Measurements from ENCODE around the gene ERCC6.

Gene ERCC6

DNA sequence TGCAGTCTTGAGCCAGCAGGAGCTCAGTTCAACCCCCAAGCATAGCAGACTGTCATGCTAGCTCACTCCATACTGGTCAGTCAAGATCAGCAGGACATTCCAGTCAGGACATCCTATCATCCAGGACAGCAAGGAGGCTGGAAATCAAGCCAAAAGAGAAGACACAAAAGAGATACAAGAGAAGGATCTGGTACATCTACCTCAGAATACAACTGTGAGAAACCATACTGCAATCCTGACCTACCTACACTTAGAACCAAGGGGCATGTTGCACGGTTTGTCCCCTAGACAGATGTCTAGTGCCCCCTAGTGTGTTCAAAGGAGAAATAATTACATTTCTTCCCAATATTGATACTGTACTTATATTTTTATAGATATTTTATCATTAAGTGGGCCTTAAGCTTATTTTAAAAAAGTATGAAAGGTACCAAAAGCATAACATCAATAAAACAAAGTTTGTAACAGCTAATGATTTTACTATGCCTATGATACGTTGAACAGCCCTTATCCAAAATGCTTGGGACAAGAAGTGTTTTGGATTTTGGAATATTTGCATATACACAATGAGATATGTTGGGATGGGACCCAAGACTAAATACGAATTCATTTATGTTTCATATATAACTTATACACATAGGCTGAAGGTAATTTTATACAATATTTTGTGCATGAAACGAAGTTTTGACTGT, 26.7 kb downstream of the ERCC6 start:
- no peak for DNase-seq (ENCODE audit: low spot score)

DNA sequence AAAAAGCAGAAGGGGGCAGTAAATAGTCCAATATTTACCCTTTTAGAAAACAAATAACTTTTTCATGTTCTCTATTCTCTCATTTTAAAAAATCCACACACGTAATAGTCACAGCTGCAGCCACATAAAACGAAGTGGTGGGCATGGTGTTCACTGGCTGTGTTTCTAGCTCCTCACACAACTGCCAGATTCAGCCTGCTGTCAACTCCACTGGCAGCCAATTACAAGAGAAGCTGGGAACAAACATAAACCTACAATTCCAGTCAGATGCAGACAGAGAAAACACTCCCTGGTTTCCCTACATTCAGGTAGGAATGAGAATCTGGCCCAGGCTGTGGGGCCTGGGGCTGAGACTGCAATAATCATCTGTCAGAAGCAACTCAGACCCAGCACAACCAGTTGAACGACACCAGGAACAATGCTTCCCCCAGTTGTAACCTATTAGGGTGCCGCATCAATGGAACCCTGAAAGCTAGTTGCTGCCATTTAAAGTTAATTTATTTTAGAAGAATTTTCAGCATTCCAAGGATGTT, 29.1 kb downstream of the ERCC6 start:
- no peak for DNase-seq (ENCODE audit: low spot score)

DNA sequence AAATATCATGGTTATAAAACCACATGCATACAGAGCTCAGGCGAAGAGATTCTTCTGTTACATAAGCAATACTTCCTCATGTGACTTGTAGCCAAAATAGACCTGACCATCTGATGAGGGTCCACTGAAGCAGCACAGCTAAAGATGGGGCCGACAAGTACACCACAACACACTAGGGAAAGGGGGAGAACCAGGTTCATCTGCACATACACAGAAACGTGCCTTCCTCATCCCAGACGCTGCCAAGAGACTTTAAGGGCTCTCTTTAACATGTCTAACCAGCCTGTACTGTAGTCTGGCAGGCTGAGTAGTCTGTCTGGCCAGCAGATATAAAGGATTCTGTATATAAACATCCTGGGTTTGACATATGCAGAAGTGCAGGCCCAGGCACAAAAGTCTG, 30.3 kb downstream of the ERCC6 start:
- no peak for DNase-seq (ENCODE audit: low spot score)

DNA sequence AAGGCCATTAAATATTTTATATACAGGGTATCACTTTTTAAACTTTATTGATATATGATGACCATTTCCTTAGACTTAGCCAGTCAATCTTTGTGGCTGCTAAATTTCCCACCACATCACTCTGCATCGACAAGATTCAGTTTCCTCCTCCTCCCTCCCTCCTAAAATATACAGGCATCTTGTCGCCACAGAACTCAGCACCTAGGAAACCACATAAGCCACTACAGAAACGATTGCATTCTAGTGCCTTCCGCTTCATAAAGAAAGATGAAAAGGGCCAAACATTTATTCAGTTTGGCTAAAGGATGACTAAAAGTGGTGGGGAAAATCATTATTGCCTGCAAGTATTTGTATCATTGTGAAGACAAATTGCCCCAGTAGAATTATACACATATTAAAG, 30.7 kb downstream of the ERCC6 start:
- DNase-seq (ENCODE audit: low spot score), result no peak

DNA sequence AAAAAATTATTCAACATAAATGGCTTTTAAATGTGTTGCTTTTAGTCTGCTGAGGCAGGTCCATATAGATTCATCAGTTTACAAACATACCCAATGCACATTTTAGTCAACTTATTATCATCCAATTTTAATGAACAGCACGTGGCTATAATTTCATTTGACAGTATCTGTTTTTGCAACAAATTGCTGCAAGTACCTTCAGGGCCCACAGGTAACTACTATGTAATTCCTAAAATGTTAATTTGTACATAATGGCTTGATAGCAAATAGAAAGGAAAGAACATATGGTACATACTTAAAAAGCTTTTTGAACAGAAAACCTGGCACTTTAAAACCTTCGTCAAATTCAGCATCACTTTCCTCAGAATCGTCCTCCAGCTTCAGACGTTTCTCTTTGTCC, 33.3 kb downstream of the ERCC6 start:
- DNase-seq (ENCODE audit: low spot score), result no peak

DNA sequence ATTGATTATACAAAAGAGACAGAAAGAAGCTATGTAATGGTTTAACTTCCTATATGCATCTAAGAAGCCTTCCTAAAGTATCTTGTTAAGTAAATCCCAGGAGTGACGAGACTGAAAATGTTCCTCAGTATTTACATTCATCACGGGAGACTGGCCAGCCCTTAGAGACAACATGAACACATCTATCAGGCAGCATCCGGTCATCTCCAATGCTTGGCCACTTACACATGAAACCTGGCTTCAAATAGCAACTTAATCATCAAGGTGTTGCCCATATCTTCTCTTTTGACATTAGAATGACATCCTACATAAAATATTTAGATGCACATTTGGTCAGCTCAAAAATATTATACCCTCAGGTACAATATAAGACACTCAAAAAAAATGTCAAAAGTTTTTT, 33.8 kb downstream of the ERCC6 start:
- DNase-seq (ENCODE audit: low spot score), result no peak

DNA sequence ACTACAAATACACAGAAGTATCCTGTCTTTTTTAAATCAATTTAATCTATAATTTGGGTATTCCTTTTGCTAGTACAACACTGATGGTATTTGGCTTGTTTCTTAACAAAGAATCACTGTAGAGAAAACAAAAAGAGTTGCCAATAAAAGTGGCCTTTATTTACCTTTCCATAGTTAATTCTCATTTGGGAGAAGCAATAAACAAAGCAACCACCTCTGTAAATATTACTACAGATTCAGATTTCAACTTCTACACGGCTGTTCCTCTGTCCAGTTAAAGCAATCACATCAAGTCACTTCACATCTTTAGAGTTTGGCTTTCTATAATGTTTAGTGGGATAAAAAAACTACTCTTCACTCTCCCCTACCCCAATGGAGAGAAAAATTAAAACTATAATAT, 34.4 kb downstream of the ERCC6 start:
- no peak for DNase-seq (ENCODE audit: low spot score)

DNA sequence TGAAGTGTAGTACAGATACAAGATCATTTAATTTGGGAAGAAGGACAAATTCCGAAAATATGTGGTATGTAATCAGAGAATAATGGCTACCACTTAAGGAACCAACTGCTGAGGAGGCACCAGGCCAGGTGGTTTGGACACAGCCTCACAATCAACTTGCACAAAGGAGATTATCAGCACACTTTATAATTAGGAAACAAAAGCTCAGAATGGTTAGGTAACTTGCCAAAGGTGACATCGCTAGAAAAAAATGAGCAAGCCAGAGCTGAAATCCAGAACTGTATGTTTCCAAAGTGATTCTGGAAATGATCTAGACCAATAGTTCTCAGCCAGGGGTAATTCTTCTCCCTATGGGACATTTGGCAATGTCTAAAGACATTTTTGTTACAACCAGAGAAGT, 36.6 kb downstream of the ERCC6 start:
- no peak for DNase-seq (ENCODE audit: low spot score)

DNA sequence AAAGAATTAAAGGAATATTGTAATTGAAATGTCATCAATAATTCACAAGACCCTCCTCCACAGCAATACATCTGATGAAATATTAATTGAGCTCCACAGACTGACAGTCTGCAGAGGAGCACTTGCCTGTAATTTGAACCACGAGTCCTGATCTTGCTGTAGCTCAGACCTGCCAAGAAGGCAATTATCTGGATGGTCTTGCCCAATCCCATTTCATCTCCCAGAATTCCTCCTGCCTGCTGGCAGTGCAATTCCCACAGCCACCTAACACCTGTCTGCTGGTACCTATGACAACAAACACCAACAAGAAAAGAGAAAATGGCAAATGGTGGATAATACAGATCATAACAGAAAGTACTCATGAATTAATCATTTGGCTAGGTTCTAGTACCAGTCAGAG, 38.5 kb downstream of the ERCC6 start:
- no peak for DNase-seq (ENCODE audit: low spot score)

DNA sequence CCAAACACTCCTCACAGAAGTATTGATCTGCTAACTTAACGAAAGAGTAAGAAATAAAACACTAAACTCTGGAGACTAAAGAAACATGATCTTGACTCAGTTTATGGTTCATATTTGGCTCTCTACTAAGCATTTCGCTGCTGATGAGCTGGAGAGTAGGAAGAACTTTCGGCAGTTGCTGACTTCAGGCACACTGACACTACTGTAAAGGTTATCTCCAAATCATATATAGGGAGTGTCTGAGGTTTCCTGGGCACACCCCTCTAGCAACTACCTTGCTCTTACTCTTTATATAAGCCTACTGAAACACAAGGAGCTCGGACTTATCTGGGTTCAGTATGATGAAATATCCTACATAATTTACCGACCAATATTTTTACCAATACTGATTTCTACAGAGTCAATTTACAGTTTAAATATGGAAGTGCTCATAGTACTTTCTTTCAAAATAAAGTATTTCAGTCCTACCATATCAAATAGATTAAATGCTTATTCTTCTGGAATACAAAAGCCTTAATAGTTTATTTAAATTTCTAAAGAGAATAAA, 39.5 kb downstream of the ERCC6 start:
- DNase-seq (ENCODE audit: low spot score), result no peak

DNA sequence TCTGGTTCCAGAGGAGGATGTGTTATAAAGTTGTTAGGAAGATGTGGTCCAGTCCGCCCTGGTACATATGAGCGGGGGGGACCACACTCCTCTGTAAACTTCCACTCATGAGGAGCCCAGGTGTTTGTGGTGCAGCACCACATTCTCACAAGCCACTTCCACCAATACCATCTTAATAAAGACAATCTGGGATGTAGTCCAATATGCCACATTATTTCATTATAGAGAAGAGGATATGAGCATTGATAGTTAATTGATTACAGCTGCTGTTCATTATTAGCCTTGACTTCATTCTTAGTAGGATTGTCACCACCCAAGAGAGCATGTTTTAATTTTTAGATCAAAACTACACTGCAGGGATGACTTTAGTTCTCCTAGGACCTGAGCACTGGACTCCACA, 40.5 kb downstream of the ERCC6 start:
- DNase-seq (ENCODE audit: low spot score), result no peak

DNA sequence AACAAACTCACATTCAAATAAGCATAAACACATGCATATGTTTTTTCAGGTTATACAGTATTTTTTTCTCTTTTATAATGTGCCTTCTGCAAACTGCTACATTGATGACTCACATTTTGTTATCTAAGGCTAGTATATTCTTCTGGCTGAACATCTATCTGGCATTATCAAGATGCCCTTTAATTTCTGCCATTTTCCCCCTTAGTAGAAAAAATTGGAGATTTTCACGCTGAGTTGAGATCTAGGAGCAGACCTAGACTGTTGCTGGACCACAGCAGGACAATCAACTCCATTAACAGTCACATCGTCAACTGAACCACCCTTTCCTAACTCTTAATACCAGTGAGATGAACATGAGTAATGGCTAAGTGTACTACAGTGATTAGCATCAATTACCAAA, 41.6 kb downstream of the ERCC6 start:
- DNase-seq (ENCODE audit: low spot score), result no peak

DNA sequence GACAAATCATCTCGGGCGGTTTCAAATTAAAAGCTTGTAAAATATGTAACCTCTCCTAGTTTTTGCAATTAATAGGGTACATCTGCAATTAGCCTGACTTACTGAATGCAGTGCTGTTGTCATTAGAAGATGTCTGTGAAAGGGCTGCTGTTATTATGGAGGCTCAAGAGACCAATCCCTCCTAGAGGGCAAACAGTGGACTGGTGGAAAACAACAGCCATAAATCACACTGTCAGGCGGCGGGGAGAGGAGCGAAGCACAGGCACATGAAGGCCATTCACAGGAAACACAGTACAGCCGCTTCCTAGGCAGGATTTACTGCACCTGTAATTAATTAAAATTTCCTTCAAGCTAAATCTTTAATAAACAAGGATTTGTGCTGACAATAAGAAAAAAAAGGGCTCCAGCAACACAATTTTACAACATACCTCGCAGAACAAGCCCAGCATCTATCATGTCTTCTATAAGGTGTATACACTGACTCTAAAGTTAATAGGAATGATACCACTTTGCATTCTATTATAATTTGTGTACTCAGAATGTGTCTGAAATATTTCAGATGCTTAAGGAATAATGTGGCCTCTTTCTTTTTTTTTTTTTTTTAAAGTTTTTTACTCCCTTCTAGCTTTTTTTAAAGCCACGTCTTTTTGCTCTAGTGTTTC, 50.7 kb downstream of the ERCC6 start:
- DNase-seq (ENCODE audit: low spot score), result no peak

DNA sequence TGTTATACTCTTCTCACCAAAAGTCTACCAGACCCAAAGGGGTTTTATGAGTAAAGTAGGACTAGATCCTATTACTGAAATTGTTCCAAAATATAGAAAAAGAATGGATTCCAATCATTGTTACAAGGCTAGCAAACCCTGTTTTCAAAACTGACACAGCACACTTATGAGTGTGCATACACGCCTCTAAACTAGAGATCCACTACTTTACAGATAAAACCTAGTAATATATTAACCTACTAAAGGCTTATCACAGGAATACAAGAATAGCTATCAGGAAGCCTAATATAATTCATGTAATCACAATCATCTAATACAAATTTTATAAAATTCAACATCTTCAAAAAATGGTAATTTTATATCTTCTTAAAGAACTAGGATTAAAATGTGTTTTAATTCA, 52.2 kb downstream of the ERCC6 start:
- DNase-seq (ENCODE audit: low spot score), result no peak

DNA sequence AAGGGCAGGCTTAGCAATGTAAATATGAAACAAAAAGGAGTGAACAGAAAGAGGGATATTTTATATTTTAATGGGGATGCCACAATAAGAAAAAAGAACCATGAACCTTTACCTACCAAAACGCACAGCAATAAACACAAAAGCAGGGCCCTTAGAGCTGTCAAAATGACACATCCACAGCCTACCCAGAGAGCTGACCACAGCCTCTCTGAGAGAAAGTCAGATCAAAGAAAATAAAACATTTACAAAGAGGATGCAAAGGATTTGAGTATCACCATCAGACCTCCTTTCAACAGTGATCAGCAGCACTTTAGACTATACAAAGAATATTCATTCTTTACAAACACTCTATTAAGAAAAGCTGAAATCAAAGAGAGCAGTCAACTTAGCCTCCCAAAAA, 52.9 kb downstream of the ERCC6 start:
- DNase-seq (ENCODE audit: low spot score), result no peak

DNA sequence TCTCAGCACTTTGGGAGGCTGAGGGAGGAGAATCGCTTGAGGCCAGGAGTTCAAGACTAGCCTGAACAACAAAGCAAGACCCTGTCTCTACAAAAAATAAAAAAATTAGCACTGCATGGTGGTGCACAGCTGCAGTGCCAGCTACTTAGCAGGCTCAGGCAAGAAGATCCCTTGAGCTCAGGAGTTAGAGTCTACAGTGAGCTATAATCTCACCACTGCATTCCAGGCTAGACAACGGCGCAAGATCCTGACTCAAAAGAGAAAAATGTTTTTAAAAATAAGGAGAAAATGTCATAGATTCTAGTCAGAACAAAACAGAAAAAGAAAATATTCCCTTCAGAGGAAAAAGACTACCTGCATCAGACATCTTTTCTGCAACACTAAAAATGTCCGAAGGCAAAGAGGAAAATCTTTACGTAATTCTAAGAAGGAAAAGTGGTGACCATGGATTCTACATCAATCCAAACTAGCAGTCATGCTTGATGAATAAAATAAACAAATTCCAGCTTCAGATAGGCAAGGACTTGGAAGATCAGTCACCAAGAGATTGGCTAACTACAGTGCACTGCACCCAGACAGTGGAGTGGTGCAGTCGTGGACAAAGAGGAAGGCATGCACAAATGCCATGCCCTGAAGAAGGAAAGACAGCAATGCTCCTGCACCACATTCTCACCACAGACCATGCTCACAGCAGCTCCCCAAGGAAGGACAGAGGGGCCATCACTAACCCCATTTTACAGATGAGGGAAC, 54.3 kb downstream of the ERCC6 start:
- peak; percentile 32 for DNase-seq (ENCODE audit: low spot score)

DNA sequence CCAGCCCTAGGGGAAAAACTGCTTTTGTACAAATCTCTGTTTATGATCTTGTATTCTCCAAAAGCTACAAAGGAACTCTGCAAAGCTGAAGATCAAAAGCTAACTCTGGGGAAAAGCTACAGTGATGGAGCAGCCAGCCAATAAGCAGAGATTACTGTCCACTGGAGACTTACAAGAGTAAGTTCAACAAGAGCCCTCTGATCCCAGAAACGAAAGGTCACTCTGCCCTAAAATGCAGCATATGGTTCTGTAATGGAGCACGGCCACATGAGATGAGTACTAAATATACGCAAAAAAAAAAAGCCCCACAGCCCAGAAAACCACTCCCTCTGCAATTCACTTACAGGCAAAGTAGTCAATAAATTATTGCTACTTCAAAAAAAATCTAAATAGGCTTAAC, 60.1 kb downstream of the ERCC6 start:
- no peak for DNase-seq (ENCODE audit: low spot score)

DNA sequence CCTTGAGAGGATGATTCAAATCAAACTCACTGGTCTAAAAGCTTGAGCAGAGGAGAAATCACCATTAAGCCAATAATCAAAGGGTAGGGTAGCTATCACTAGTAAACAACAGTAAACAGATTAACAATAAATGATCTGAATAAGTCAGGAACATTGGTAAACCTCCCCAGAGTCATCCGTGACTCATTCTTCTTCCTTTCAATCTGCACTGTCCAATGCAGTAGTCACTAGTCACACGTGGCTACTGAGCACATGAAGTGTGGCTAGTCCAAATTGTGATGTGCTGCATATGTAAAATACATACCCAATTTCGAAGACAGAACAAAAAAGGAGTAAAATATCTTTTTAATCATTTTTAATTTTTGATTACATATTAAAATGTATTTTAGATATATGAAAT, 64.0 kb downstream of the ERCC6 start:
- DNase-seq (ENCODE audit: low spot score), result no peak

DNA sequence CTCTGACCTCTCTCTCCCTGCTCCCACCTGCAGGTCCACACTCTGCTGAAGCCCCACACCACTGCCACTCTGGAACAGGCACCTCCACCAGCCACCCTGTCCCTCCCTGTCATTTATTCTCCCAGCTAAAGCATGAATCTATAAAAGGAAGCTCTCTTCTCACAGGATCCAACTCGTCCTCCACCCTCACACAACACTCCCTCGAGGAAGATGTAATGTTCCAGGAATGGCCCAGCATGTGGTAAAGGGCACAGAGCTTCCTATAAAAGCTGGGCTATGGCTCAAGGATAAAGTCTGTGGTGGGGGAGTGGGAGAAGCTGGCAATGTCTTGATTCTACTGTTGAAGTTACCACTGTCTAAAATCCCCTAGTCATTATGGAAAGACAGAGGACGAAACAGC, 67.4 kb downstream of the ERCC6 start:
- DNase-seq (ENCODE audit: low spot score), result no peak

DNA sequence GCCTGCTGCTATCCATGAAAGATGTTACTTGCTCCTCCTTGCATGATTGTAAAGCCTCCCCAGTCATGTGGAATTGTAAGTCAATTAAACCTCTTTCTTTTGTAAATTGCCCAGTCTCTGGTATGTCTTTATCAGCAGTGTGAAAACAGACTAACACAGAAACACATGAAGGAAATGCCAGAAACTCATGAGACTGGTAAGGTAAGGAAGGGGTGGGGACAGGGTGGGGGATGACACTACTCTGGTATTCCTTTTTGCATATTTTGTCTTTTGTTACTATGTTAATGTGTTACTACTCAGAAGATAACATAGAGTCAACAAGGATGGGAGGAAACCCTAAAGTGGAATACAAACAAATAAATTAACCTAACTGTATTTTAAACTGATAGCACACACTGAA, 73.2 kb downstream of the ERCC6 start:
- no peak for DNase-seq (ENCODE audit: low spot score)

Measured in hepatic stellate cell (primary cell).